Measurements from ENCODE around the gene MLST8. TPM values are rescaled to one million over a fixed set of nuclear protein-coding genes. Genes with fewer than 3 reads are reported as not detected.

Gene MLST8
- total RNA-seq, 1 donor from 2014 or later = 56.4 TPM

DNA sequence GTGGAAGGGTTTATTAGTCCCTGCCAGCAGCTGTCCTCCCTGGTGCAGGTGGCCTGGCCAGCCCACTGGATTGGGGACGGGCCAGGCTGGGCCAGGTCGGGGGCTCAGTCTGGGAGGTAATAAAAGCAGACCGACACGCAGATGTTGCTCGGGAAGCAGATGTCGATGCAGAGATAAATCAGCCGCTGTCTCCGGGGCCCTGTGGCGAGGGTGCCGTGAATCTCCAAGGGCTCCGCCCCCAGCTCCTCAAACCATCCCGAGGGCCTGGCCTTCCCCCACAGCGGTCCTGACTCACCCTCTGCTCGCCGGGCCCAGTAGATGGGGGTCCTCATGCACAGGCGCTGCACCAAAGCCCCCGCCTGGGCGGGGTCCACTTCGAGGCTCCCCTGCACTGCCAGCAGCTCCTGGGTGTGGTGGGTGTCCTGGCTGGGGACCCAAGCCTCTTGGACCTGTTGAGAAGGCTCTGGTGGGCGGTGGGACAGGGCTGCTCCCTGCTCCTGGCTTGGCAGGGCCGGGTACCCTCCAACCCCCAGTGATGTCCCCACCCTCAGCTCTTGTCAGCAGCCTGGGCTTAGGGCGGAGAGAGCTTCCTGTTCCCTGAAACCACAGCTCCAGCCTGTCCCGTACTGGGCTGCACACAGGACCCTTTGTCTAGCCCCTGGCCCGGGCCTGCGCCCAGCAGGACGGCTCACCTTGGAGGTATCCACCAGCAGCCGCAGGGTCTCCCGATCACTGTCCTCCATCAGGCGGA is 4.2 kb downstream of the MLST8 start:
- no peaks in the 10 kb centered on the region for H3K27me3 Mint-ChIP-seq (ENCODE audit: low read depth)
- no peaks in the 10 kb centered on the region for H3K9me3 Mint-ChIP-seq
- H3K27ac Mint-ChIP-seq = no peak overlapping the region
- intact Hi-C loops (cut with micrococcal nuclease) = no loop called here
- peaks cover 27% of the 10 kb centered on the region for H3K4me1 Mint-ChIP-seq (ENCODE audit: low read depth)
- no peak overlapping the region for H3K4me3 Mint-ChIP-seq (ENCODE audit: low read depth)
- DNase-seq (ENCODE audit: low spot score) = no peak
- H3K36me3 Mint-ChIP-seq (ENCODE audit: low read depth) = peaks cover 47% of the 10 kb centered on the region

DNA sequence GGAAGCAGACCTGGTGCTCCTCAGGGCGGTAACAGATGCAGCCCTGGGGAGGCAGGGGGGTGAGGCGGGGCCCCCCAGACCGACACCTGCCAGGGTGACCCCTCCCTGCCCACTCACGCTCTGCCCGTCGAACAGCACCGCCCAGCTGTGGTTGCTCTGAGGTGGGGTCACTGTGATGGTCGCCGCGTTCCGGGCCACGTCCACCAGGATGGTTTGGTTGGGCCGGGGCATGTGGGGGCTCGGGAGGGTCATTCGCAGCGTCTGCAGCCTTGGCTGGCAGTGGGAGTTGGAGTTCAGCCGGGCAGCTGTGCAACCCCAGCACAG is 4.7 kb downstream of the MLST8 start:
- Mint-ChIP-seq H3K9me3 (no peaks in the 10 kb centered on the region), H3K4me1 (ENCODE audit: low read depth) (peaks cover 23% of the 10 kb centered on the region), H3K36me3 (ENCODE audit: low read depth) (peaks cover 47% of the 10 kb centered on the region), H3K4me3 (ENCODE audit: low read depth) (no peak overlapping the region), H3K27me3 (ENCODE audit: low read depth) (no peaks in the 10 kb centered on the region), H3K27ac (no peak overlapping the region)
- intact Hi-C loops (cut with micrococcal nuclease) = no loop called here
- no peak for DNase-seq (ENCODE audit: low spot score)

GRCh38 chr16:2210386-2211365 is 5.4 kb downstream of the MLST8 start, which contains the start of gene BRICD5:
Gene BRICD5 (minus strand): TSS chr16:2210863. CDS start chr16:2210833, 30 bp downstream.
- peak within 1 kb of the TSS; percentile 15 for H3K4me3 Mint-ChIP-seq (ENCODE audit: low read depth)
- H3K27ac Mint-ChIP-seq = no peak within 1 kb of the TSS
- H3K27me3 Mint-ChIP-seq (ENCODE audit: low read depth) = no peaks in the 10 kb centered on the region
- peaks cover 23% of the 10 kb centered on the region for H3K4me1 Mint-ChIP-seq (ENCODE audit: low read depth)
- intact Hi-C loops (cut with micrococcal nuclease) = no loop called here
- no peaks in the 10 kb centered on the region for H3K9me3 Mint-ChIP-seq
- no peak for DNase-seq (ENCODE audit: low spot score)
- peaks cover 47% of the 10 kb centered on the region for H3K36me3 Mint-ChIP-seq (ENCODE audit: low read depth)

GRCh38 chr16:2211923-2212347 is 6.7 kb downstream of the MLST8 start:
- intact Hi-C loops (cut with micrococcal nuclease) = no loop called here
- peak overlapping the region; percentile 42 for H3K4me3 Mint-ChIP-seq (ENCODE audit: low read depth)
- H3K27ac Mint-ChIP-seq = peak overlapping the region; percentile 2
- peaks cover 41% of the 10 kb centered on the region for H3K36me3 Mint-ChIP-seq (ENCODE audit: low read depth)
- H3K4me1 Mint-ChIP-seq (ENCODE audit: low read depth) = peaks cover 22% of the 10 kb centered on the region
- no peaks in the 10 kb centered on the region for H3K27me3 Mint-ChIP-seq (ENCODE audit: low read depth)
- no peaks in the 10 kb centered on the region for H3K9me3 Mint-ChIP-seq
- DNase-seq (ENCODE audit: low spot score) = no peak

GRCh38 chr16:2212362-2213324 is 7.4 kb downstream of the MLST8 start:
- Mint-ChIP-seq H3K9me3 (no peaks in the 10 kb centered on the region), H3K27ac (peak overlapping the region; percentile 2), H3K4me1 (ENCODE audit: low read depth) (peaks cover 18% of the 10 kb centered on the region), H3K36me3 (ENCODE audit: low read depth) (peaks cover 34% of the 10 kb centered on the region), H3K27me3 (ENCODE audit: low read depth) (no peaks in the 10 kb centered on the region), H3K4me3 (ENCODE audit: low read depth) (peak overlapping the region; percentile 80)
- DNase-seq (ENCODE audit: low spot score) = no peak
- intact Hi-C loops (cut with micrococcal nuclease) = no loop called here

- peak overlapping the region; percentile 51 for H3K27ac Mint-ChIP-seq
- H3K4me3 Mint-ChIP-seq (ENCODE audit: low read depth) = peak overlapping the region; percentile 80
- no peaks in the 10 kb centered on the region for H3K27me3 Mint-ChIP-seq (ENCODE audit: low read depth)
- DNase-seq (ENCODE audit: low spot score) = no peak
- intact Hi-C loops (cut with micrococcal nuclease) = loop anchor here (2.0 kb wide), 1 partner anchor 59 kb away; the partner anchor contains the start of gene TRAF7
- H3K4me1 Mint-ChIP-seq (ENCODE audit: low read depth) = peaks cover 16% of the 10 kb centered on the region
- no peaks in the 10 kb centered on the region for H3K9me3 Mint-ChIP-seq
- peaks cover 21% of the 10 kb centered on the region for H3K36me3 Mint-ChIP-seq (ENCODE audit: low read depth)
These were observed 8.8 kb downstream of the MLST8 start for GRCh38 chr16:2213817-2214718.

DNA sequence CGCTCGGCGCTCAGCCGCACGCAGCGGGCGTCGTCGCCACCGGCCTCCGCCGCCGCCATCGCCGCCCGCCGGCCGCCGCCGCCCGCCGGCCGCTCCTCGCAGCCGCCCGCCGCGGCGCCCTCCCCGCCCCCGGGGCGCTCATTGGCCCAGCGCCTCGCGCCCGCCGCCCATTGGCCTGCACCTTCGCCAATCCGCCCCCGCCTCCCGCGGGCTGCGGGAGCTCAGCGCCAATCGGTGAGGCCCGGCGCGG is 9.4 kb downstream of the MLST8 start, which contains the start of gene PGP:
Gene PGP (minus strand): TSS at position 122 of the 250 bp plus-strand sequence. CDS start 63 bp downstream, at position 59.
- Mint-ChIP-seq H3K27me3 (ENCODE audit: low read depth) (no peaks in the 10 kb centered on the region), H3K27ac (peak within 1 kb of the TSS; percentile 95), H3K4me3 (ENCODE audit: low read depth) (peak within 1 kb of the TSS; percentile 89), H3K9me3 (no peaks in the 10 kb centered on the region), H3K4me1 (ENCODE audit: low read depth) (peaks cover 16% of the 10 kb centered on the region), H3K36me3 (ENCODE audit: low read depth) (peaks cover 21% of the 10 kb centered on the region)
- no peak for DNase-seq (ENCODE audit: low spot score)
- intact Hi-C loops (cut with micrococcal nuclease) = loop anchor here (2.0 kb wide), 1 partner anchor 60 kb away; the partner anchor contains the start of gene TRAF7

DNA sequence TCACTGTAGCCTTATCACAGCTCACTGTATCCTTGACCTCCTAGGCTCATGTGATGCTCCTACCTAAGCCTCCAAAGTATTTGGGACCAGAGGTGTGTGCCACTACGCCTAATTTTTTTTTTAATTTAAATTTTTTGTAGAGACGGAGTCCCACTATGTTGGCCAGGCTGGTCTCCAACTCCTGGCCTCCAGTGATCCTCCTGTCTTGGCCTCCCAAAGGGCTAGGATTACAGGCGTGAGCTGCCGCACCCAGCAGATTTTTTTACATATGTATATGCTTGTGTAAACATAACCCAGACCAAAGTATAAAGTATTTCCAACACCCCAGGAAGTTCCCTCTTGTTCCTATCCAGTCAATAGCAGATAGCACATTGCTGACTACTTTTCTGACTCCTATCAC is 11.1 kb downstream of the MLST8 start:
- Mint-ChIP-seq H3K9me3 (no peaks in the 10 kb centered on the region), H3K27ac (peak overlapping the region; percentile 63), H3K36me3 (ENCODE audit: low read depth) (peaks cover 21% of the 10 kb centered on the region), H3K4me1 (ENCODE audit: low read depth) (peaks cover 16% of the 10 kb centered on the region), H3K27me3 (ENCODE audit: low read depth) (no peaks in the 10 kb centered on the region), H3K4me3 (ENCODE audit: low read depth) (peak overlapping the region; percentile 89)
- DNase-seq (ENCODE audit: low spot score) = no peak
- intact Hi-C loops (cut with micrococcal nuclease) = no loop called here

DNA sequence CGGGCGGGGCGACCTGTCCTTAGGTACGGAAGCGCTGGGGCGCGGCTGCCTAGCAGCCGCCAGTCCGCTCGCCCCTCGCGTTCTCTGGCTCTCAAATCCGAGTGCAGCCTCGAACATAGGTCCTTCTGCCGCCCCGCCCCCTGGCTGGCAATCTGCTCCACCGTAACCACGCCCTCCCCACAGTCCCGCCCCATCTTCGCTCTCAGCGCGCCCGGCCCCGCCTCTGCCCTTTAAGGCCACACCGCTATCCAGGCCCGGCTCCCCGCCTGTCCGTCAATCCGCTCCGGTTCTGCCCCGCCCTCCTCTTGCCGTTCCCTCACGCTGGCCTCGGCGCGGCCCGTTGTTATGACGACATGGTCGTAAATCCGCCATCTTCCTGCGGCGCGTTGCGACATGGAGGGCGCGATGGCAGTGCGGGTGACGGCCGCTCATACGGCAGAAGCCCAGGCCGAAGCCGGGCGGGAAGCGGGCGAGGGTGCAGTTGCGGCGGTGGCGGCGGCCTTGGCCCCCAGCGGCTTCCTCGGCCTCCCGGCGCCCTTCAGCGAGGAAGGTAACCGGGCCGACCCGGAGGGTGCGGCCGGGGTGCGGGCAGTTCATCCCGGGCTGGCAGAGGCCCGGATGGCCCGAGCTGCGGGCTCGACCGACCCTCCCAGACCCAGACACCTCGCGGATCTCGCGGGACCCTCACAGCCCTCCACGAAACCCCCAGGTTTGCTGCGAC is 18.1 kb downstream of the MLST8 start, which contains the start of gene E4F1:
Gene E4F1 (plus strand): TSS at position 371 of the 721 bp plus-strand sequence. CDS start 23 bp downstream, at position 394.
- H3K9me3 Mint-ChIP-seq = no peaks in the 10 kb centered on the region
- DNase-seq (ENCODE audit: low spot score) = peak; percentile 100
- H3K36me3 Mint-ChIP-seq (ENCODE audit: low read depth) = peaks cover 5% of the 10 kb centered on the region
- H3K27ac Mint-ChIP-seq = peak within 1 kb of the TSS; percentile 75
- peak within 1 kb of the TSS; percentile 82 for H3K4me3 Mint-ChIP-seq (ENCODE audit: low read depth)
- H3K4me1 Mint-ChIP-seq (ENCODE audit: low read depth) = peaks cover 8% of the 10 kb centered on the region
- H3K27me3 Mint-ChIP-seq (ENCODE audit: low read depth) = no peaks in the 10 kb centered on the region
- intact Hi-C loops (cut with micrococcal nuclease) = loop anchor here (1.0 to 2.0 kb wide), 4 partner anchors 8 to 289 kb away; partner anchors contain the start of genes ATP6V0C, MLST8 and RNPS1

GRCh38 chr16:2223942-2224486 is 18.8 kb downstream of the MLST8 start:
- Mint-ChIP-seq H3K27me3 (ENCODE audit: low read depth) (no peaks in the 10 kb centered on the region), H3K9me3 (no peaks in the 10 kb centered on the region), H3K27ac (peak overlapping the region; percentile 68), H3K4me3 (ENCODE audit: low read depth) (peak overlapping the region; percentile 82), H3K4me1 (ENCODE audit: low read depth) (peaks cover 8% of the 10 kb centered on the region), H3K36me3 (ENCODE audit: low read depth) (peaks cover 5% of the 10 kb centered on the region)
- DNase-seq (ENCODE audit: low spot score) = peak; percentile 26
- intact Hi-C loops (cut with micrococcal nuclease) = loop anchor here (1.0 to 2.0 kb wide), 4 partner anchors 9 to 289 kb away; partner anchors contain the start of genes ATP6V0C, MLST8 and RNPS1

Measured in activated T-helper 2 cell treated with anti-CD3 and anti-CD28 coated beads, Interferon-gamma antibody, Interleukin-2, Interleukin-4, amounts not matched to agents 10 μg/mL and 5 μg/mL and 100 μg/mL, durations not matched to agents 14 hours and 24 hours and 36 hours (primary cell).